ENCODE data around the gene ADAM22. TPM values are rescaled to one million over a fixed set of nuclear protein-coding genes. Genes with fewer than 3 reads are reported as not detected.

The ADAM22 gene
- polyA plus RNA-seq, 3 donors from 2014 or later = 1.3 to 1.7 TPM; not detected in 1

- H3K9me3 Mint-ChIP-seq = no peaks in the 10 kb centered on the region
- peaks cover 0 to 2% (median 0%) of the 10 kb centered on the region in 3 donors for H3K27me3 Mint-ChIP-seq (ENCODE audit: low read depth in 3 of 3)
- H3K4me3 Mint-ChIP-seq = no peak overlapping the region
- H3K4me1 Mint-ChIP-seq = no peaks in the 10 kb centered on the region
- DNase-seq = no peak
- no peaks in the 10 kb centered on the region for H3K36me3 Mint-ChIP-seq
- H3K27ac Mint-ChIP-seq = no peak overlapping the region
Measured at GRCh38 chr7:88115258-88115796, 181.3 kb downstream of the ADAM22 start.

DNA sequence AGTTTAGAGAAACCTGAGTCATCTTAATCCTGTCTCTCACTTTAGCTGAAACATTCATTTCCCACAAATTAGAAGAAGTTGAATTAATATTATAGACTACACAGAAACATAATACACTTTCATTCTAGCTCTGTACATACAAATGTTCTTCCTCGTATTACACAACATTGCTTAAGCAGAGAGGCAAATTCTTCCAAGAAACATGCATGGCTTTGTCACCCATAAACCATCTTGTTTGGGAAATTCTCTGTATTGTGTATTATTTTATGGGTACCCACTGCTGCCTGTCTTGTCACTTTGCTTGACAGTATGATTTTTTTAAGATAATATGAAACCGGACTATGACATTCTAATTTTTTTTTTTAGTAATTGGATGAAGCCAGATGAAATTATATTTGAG, 181.8 kb downstream of the ADAM22 start:
- H3K4me1 Mint-ChIP-seq = no peaks in the 10 kb centered on the region
- H3K27ac Mint-ChIP-seq = no peak overlapping the region
- H3K9me3 Mint-ChIP-seq = no peaks in the 10 kb centered on the region
- H3K27me3 Mint-ChIP-seq (ENCODE audit: low read depth in 3 of 3) = peaks cover 0 to 2% (median 0%) of the 10 kb centered on the region in 3 donors
- DNase-seq = no peak
- H3K36me3 Mint-ChIP-seq = no peaks in the 10 kb centered on the region
- H3K4me3 Mint-ChIP-seq = no peak overlapping the region

DNA sequence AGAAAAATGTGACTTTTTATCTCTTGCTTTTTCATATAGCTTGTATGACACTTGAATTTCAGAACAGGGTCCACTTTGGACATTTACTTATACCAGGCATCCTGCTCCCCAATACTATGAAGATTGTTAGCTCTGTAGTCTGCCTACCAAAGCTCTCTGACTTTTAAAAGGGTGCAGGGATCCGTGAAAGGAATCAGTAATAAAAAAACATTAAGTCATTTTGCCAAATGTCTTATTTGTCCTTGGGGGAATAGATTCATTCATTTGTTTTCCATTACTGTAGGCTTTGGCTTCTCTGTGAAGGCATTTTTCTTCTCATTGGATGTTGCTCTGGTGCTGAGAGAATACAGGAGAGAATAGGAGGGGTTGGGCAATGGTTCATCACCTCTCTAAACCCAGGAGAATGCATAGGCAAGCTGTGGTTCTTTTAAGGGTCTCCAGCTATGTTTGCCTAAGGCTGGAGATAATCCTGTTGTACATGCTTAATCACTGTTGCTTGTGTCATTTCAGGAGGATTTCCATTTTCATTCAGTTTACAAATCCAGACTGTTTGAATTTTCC, 182.3 kb downstream of the ADAM22 start:
- H3K9me3 Mint-ChIP-seq = no peaks in the 10 kb centered on the region
- peaks cover 0 to 2% (median 0%) of the 10 kb centered on the region in 3 donors for H3K27me3 Mint-ChIP-seq (ENCODE audit: low read depth in 3 of 3)
- DNase-seq = no peak
- no peaks in the 10 kb centered on the region for H3K36me3 Mint-ChIP-seq
- no peak overlapping the region for H3K4me3 Mint-ChIP-seq
- no peaks in the 10 kb centered on the region for H3K4me1 Mint-ChIP-seq
- peak overlapping the region in 1 of 6 donors; percentile 22 for H3K27ac Mint-ChIP-seq

- peaks cover 0 to 2% (median 0%) of the 10 kb centered on the region in 3 donors for H3K27me3 Mint-ChIP-seq (ENCODE audit: low read depth in 3 of 3)
- H3K36me3 Mint-ChIP-seq = no peaks in the 10 kb centered on the region
- no peak overlapping the region for H3K27ac Mint-ChIP-seq
- no peaks in the 10 kb centered on the region for H3K4me1 Mint-ChIP-seq
- no peak overlapping the region for H3K4me3 Mint-ChIP-seq
- H3K9me3 Mint-ChIP-seq = no peaks in the 10 kb centered on the region
- no peak for DNase-seq
Measured at GRCh38 chr7:88117325-88117724, 183.3 kb downstream of the ADAM22 start.

GRCh38 chr7:88121335-88121734, 187.3 kb downstream of the ADAM22 start:
- Mint-ChIP-seq H3K9me3 (no peaks in the 10 kb centered on the region), H3K36me3 (no peaks in the 10 kb centered on the region), H3K27me3 (ENCODE audit: low read depth in 3 of 3) (peaks cover 0 to 2% (median 1%) of the 10 kb centered on the region in 3 donors), H3K4me3 (no peak overlapping the region), H3K4me1 (no peaks in the 10 kb centered on the region), H3K27ac (no peak overlapping the region)
- no peak for DNase-seq

GRCh38 chr7:88127637-88128290, 193.7 kb downstream of the ADAM22 start:
- H3K9me3 Mint-ChIP-seq = no peaks in the 10 kb centered on the region
- no peak overlapping the region for H3K4me3 Mint-ChIP-seq
- H3K27me3 Mint-ChIP-seq (ENCODE audit: low read depth in 3 of 3) = peaks cover 1 to 2% (median 2%) of the 10 kb centered on the region in 3 donors
- DNase-seq = no peak
- no peaks in the 10 kb centered on the region for H3K36me3 Mint-ChIP-seq
- no peaks in the 10 kb centered on the region for H3K4me1 Mint-ChIP-seq
- H3K27ac Mint-ChIP-seq = no peak overlapping the region

DNA sequence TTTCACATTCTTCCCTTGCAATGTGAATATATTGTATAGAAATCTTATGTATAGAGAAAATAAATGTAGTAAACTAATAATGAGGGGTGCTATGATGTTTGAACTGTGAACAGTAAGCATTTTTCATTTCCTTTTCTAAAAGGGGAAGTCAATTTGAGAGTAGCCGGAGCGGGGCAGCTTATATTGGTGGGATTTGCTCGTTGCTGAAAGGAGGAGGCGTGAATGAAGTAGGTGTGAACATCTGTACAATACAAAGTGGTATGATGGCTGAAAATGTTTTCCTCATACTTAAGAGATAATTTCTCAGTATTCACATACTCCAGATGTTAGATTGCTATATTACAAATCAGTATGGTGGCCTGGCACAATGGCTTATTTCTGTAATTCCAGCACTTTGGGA, 198.7 kb downstream of the ADAM22 start:
- no peak overlapping the region for H3K4me3 Mint-ChIP-seq
- no peaks in the 10 kb centered on the region for H3K9me3 Mint-ChIP-seq
- DNase-seq = no peak
- H3K36me3 Mint-ChIP-seq = peaks cover 0 to 3% (median 0%) of the 10 kb centered on the region in 3 donors
- H3K27ac Mint-ChIP-seq = no peak overlapping the region
- H3K4me1 Mint-ChIP-seq = no peaks in the 10 kb centered on the region
- H3K27me3 Mint-ChIP-seq (ENCODE audit: low read depth in 3 of 3) = peaks cover 0 to 2% (median 0%) of the 10 kb centered on the region in 3 donors

DNA sequence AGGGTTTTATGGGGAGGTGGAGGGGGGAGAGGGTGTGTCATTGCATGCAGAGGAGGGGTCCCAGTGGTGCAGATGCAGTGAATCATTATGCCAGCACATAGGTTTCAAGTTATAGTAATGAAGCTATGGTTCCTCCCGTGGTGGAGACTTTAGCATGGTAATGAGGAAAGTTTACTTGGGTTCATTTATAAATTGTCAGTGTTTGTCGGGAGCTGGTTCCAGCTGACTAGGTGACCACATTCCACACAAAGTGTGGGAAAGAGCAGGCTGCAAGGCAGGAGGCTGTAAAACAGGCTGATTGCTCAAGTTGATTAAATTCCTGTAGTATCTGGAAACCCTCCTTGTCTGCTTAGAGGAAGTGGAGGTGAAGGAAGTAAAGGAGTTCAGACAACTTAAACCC, 206.9 kb downstream of the ADAM22 start:
- Mint-ChIP-seq H3K4me3 (no peak overlapping the region), H3K9me3 (no peaks in the 10 kb centered on the region), H3K27me3 (ENCODE audit: low read depth in 3 of 3) (peaks cover 0 to 1% (median 0%) of the 10 kb centered on the region in 3 donors), H3K36me3 (peaks cover 8 to 10% (median 9%) of the 10 kb centered on the region in 3 donors), H3K4me1 (no peaks in the 10 kb centered on the region), H3K27ac (no peak overlapping the region)
- no peak for DNase-seq

- DNase-seq = no peak
- peaks cover 10 to 11% (median 10%) of the 10 kb centered on the region in 3 donors for H3K36me3 Mint-ChIP-seq
- H3K4me3 Mint-ChIP-seq = no peak overlapping the region
- H3K27ac Mint-ChIP-seq = no peak overlapping the region
- peaks cover 0 to 1% (median 0%) of the 10 kb centered on the region in 3 donors for H3K27me3 Mint-ChIP-seq (ENCODE audit: low read depth in 3 of 3)
- no peaks in the 10 kb centered on the region for H3K9me3 Mint-ChIP-seq
- H3K4me1 Mint-ChIP-seq = no peaks in the 10 kb centered on the region
Measured at GRCh38 chr7:88141479-88141878, 207.4 kb downstream of the ADAM22 start.

DNA sequence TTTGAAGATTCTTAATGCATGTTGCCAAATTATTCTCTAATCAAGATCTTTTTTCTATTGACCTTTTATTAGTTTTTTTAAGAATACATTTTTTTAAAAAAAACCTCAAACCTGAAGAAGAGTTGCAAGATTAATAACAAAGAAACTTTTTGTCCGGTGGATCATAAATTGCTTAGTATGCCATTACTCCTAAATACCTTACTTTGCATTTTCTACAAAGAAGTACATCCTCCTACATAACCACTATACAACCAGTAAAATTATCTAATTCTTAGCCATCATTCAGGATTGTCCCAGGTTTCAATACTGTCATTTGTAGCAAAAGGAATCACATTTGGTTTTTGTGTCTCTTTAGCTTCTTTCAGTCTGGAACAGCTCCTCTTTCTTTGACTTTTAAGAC, 207.9 kb downstream of the ADAM22 start:
- H3K4me3 Mint-ChIP-seq = no peak overlapping the region
- H3K9me3 Mint-ChIP-seq = no peaks in the 10 kb centered on the region
- H3K4me1 Mint-ChIP-seq = no peaks in the 10 kb centered on the region
- no peak overlapping the region for H3K27ac Mint-ChIP-seq
- H3K27me3 Mint-ChIP-seq (ENCODE audit: low read depth in 3 of 3) = peaks cover 0 to 1% (median 0%) of the 10 kb centered on the region in 3 donors
- peaks cover 9 to 11% (median 10%) of the 10 kb centered on the region in 3 donors for H3K36me3 Mint-ChIP-seq
- DNase-seq = no peak

GRCh38 chr7:88146616-88147015, 212.6 kb downstream of the ADAM22 start:
- peaks cover 0 to 2% (median 0%) of the 10 kb centered on the region in 3 donors for H3K27me3 Mint-ChIP-seq (ENCODE audit: low read depth in 3 of 3)
- peaks cover 12 to 22% (median 16%) of the 10 kb centered on the region in 3 donors for H3K36me3 Mint-ChIP-seq
- H3K9me3 Mint-ChIP-seq = no peaks in the 10 kb centered on the region
- no peak for DNase-seq
- no peak overlapping the region for H3K27ac Mint-ChIP-seq
- no peaks in the 10 kb centered on the region for H3K4me1 Mint-ChIP-seq
- H3K4me3 Mint-ChIP-seq = no peak overlapping the region

GRCh38 chr7:88147341-88147740, 213.3 kb downstream of the ADAM22 start:
- DNase-seq = no peak
- Mint-ChIP-seq H3K36me3 (peaks cover 12 to 22% (median 16%) of the 10 kb centered on the region in 3 donors), H3K27ac (no peak overlapping the region), H3K9me3 (no peaks in the 10 kb centered on the region), H3K4me1 (no peaks in the 10 kb centered on the region), H3K27me3 (ENCODE audit: low read depth in 3 of 3) (peaks cover 0 to 2% (median 0%) of the 10 kb centered on the region in 3 donors), H3K4me3 (no peak overlapping the region)

GRCh38 chr7:88147949-88148348, 213.9 kb downstream of the ADAM22 start:
- Mint-ChIP-seq H3K9me3 (no peaks in the 10 kb centered on the region), H3K4me1 (no peaks in the 10 kb centered on the region), H3K27ac (no peak overlapping the region), H3K36me3 (peaks cover 14 to 22% (median 19%) of the 10 kb centered on the region in 3 donors), H3K27me3 (ENCODE audit: low read depth in 3 of 3) (peaks cover 0 to 2% (median 0%) of the 10 kb centered on the region in 3 donors), H3K4me3 (no peak overlapping the region)
- DNase-seq = no peak

DNA sequence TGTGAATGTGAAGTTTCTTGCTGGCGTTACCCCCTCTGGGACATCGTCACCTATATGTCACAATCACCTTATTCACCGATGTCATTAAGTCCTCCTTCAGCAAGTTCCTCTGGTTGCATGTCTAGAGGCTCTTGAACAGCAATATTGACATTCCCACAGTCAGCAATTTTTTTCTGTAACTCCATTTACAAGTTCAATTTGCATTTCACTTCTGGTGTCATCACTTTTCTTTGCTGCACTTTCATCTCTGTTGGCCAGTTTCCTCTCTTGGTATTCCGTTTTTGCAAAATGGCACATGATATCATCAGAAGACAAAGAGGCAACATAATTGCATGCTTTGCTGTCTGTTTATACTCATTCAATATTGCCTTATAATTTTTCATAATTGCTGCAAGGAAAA, 216.0 kb downstream of the ADAM22 start:
- no peak for DNase-seq
- Mint-ChIP-seq H3K27me3 (ENCODE audit: low read depth in 3 of 3) (peaks cover 0 to 2% (median 0%) of the 10 kb centered on the region in 3 donors), H3K27ac (no peak overlapping the region), H3K36me3 (peaks cover 28 to 35% (median 29%) of the 10 kb centered on the region in 3 donors), H3K9me3 (no peaks in the 10 kb centered on the region), H3K4me1 (no peaks in the 10 kb centered on the region), H3K4me3 (no peak overlapping the region)
